ENCODE results near the gene TPCN1.

Gene TPCN1

GRCh38 chr12:113220593-113221180 lies 577 bp upstream of the TPCN1 start:
- TF ChIP-seq SCRT2 (tag by site-specific recombination; IDR thresholded peaks at IDR 0.05) (no peak), ZNF335 (tag by site-specific recombination; conservative IDR thresholded peaks at IDR 0.05) (peak; percentile 76), ZNF18 (tag by site-specific recombination; IDR thresholded peaks at IDR 0.05) (no peak), ZEB2 (tag by site-specific recombination; IDR thresholded peaks at IDR 0.05) (peak; percentile 34; the same call in 1 of the 2 replicates), ZNF416 (tag by site-specific recombination; IDR thresholded peaks at IDR 0.05) (no peak), ZBTB48 (tag by site-specific recombination; IDR thresholded peaks at IDR 0.05) (0 out of 2 replicates have a peak, but pooled peaks have one; percentile 36), ZXDB (tag by site-specific recombination; IDR thresholded peaks at IDR 0.05) (no peak), ZNF549 (tag by site-specific recombination; IDR thresholded peaks at IDR 0.05) (no peak), ZNF610 (tag by site-specific recombination; IDR thresholded peaks at IDR 0.05; ENCODE audit: borderline replicate concordance) (peak; percentile 89; the same call in 1 of the 2 replicates), ZNF658 (tag by site-specific recombination; IDR thresholded peaks at IDR 0.05) (no peak), ZSCAN18 (tag by site-specific recombination; IDR thresholded peaks at IDR 0.05) (no peak), PRDM1 (tag by site-specific recombination; IDR thresholded peaks at IDR 0.05) (no peak), PRDM6 (tag by site-specific recombination; IDR thresholded peaks at IDR 0.05) (no peak), ZNF677 (tag by site-specific recombination; IDR thresholded peaks at IDR 0.05) (no peak), MYNN (tag by site-specific recombination; IDR thresholded peaks at IDR 0.05; ENCODE audit: borderline replicate concordance) (peak; percentile 80), ZSCAN23 (tag by site-specific recombination; IDR thresholded peaks at IDR 0.05) (no peak), ZNF426 (tag by site-specific recombination; IDR thresholded peaks at IDR 0.05) (no peak), ZNF626 (tag by site-specific recombination; IDR thresholded peaks at IDR 0.05) (no peak), KLF16 (tag by site-specific recombination; IDR thresholded peaks at IDR 0.05) (no peak), ZNF692 (tag by site-specific recombination; IDR thresholded peaks at IDR 0.05) (no peak), ZNF146 (tag by site-specific recombination; IDR thresholded peaks at IDR 0.05) (no peak), ZNF791 (tag by site-specific recombination; IDR thresholded peaks at IDR 0.05) (no peak), ZNF600 (tag by site-specific recombination; IDR thresholded peaks at IDR 0.05) (peak; percentile 99), PRDM10 (tag by site-specific recombination; IDR thresholded peaks at IDR 0.05) (no peak), ZIC2 (tag by site-specific recombination; IDR thresholded peaks at IDR 0.05) (no peak), ZNF629 (tag by site-specific recombination; IDR thresholded peaks at IDR 0.05) (no peak), PBX3 (CRISPR knock-in tag; IDR thresholded peaks at IDR 0.05) (0 out of 2 replicates have a peak, but pooled peaks have one; percentile 10)
- no peak overlapping the region for H3K27ac ChIP-seq (ENCODE audit: extremely low read depth, low read depth, low read length)
- CTCF ChIA-PET = no interaction called here
- H3K4me1 ChIP-seq (ENCODE audit: control insufficient read depth, insufficient read depth, low read length) = no peaks in the 10 kb centered on the region
- no peaks in the 10 kb centered on the region for H3K36me3 ChIP-seq (ENCODE audit: control insufficient read depth in 2 of 2, insufficient read depth in 1 of 2, low read length in 2 of 2)
- POLR2A ChIA-PET = interaction anchor here (1.0 to 2.4 kb wide), 7 partner anchors 9 to 114 kb away, joined by 3 to 12 read pairs (median 4); partner anchors contain the start of genes DDX54, RITA1 and SLC8B1
- H3K4me3 ChIP-seq (ENCODE audit: low read depth, low read length) = peak overlapping the region; percentile 53
- no peaks in the 10 kb centered on the region for H3K9me3 ChIP-seq (ENCODE audit: control insufficient read depth, insufficient read depth, low read depth, low read length)

All from HEK293 (cell line).